ENCODE data around the gene LSM7.

- no peak for TF ChIP-seq CTCF (conservative IDR thresholded peaks at IDR 0.05 in 1 of 2, IDR thresholded peaks at IDR 0.05 in 1 of 2; ENCODE audit: extremely low read depth in 1 of 2, insufficient read depth in 1 of 2, low read depth in 1 of 2, low read length in 2 of 2)
- TF ChIP-seq EZH2 (IDR thresholded peaks at IDR 0.05; ENCODE audit: borderline replicate concordance, low read length), result no peak
Measured at GRCh38 chr19:2288338-2288817, 40.0 kb downstream of the LSM7 start.

Data from mammary epithelial cell (primary cell).